ENCODE data around the gene CFAP299.

Gene CFAP299

GRCh38 chr4:80540349-80540748 lies 204.8 kb downstream of the CFAP299 start:
- no peak overlapping the region for H3K27ac ChIP-seq
- H3K36me3 ChIP-seq (replicated peaks): no peaks in the 10 kb centered on the region
- no peak for TF ChIP-seq CTCF (IDR thresholded peaks at IDR 0.05; ENCODE audit: low read depth, low read length, missing control alignments)
- in situ Hi-C loops (cut with HindIII; ENCODE audit: low pct_ligation_motif_present, low sequenced_read_pairs): no loop called here
- H3K4me3 ChIP-seq (ENCODE audit: low read depth, low read length): no peak overlapping the region
- H3K27me3 ChIP-seq (replicated peaks): no peaks in the 10 kb centered on the region
- DNase-seq: no peak

GRCh38 chr4:80540785-80541469 lies 205.4 kb downstream of the CFAP299 start:
- TF ChIP-seq CTCF (IDR thresholded peaks at IDR 0.05; ENCODE audit: low read depth, low read length, missing control alignments): no peak
- H3K36me3 ChIP-seq (replicated peaks): no peaks in the 10 kb centered on the region
- no peaks in the 10 kb centered on the region for H3K27me3 ChIP-seq (replicated peaks)
- DNase-seq: no peak
- in situ Hi-C loops (cut with HindIII; ENCODE audit: low pct_ligation_motif_present, low sequenced_read_pairs): no loop called here
- H3K27ac ChIP-seq: no peak overlapping the region
- H3K4me3 ChIP-seq (ENCODE audit: low read depth, low read length): no peak overlapping the region

GRCh38 chr4:80542747-80543146 lies 207.2 kb downstream of the CFAP299 start:
- Histone ChIP-seq H3K36me3 (replicated peaks) (no peaks in the 10 kb centered on the region), H3K27me3 (replicated peaks) (no peaks in the 10 kb centered on the region), H3K27ac (no peak overlapping the region), H3K4me3 (ENCODE audit: low read depth, low read length) (no peak overlapping the region)
- TF ChIP-seq CTCF (IDR thresholded peaks at IDR 0.05; ENCODE audit: low read depth, low read length, missing control alignments): no peak
- in situ Hi-C loops (cut with HindIII; ENCODE audit: low pct_ligation_motif_present, low sequenced_read_pairs): no loop called here
- DNase-seq: no peak

- DNase-seq: no peak
- Histone ChIP-seq H3K27ac (no peak overlapping the region), H3K27me3 (replicated peaks) (no peaks in the 10 kb centered on the region), H3K4me3 (ENCODE audit: low read depth, low read length) (no peak overlapping the region), H3K36me3 (replicated peaks) (no peaks in the 10 kb centered on the region)
- no peak for TF ChIP-seq CTCF (IDR thresholded peaks at IDR 0.05; ENCODE audit: low read depth, low read length, missing control alignments)
- in situ Hi-C loops (cut with HindIII; ENCODE audit: low pct_ligation_motif_present, low sequenced_read_pairs): no loop called here
These were observed 224.8 kb downstream of the CFAP299 start for GRCh38 chr4:80560337-80560736.

- Histone ChIP-seq H3K4me3 (ENCODE audit: low read depth, low read length) (no peak overlapping the region), H3K27ac (no peak overlapping the region), H3K27me3 (replicated peaks) (no peaks in the 10 kb centered on the region), H3K36me3 (replicated peaks) (no peaks in the 10 kb centered on the region)
- no peak for DNase-seq
- no peak for TF ChIP-seq CTCF (IDR thresholded peaks at IDR 0.05; ENCODE audit: low read depth, low read length, missing control alignments)
- in situ Hi-C loops (cut with HindIII; ENCODE audit: low pct_ligation_motif_present, low sequenced_read_pairs): no loop called here
These were observed 230.8 kb downstream of the CFAP299 start for GRCh38 chr4:80566203-80566872.

Data from brain microvascular endothelial cell (primary cell).